ENCODE measurements around the gene SERPINB6.
"Not testable (repeated sequence)": the region's sequence is repeated elsewhere in the genome, so short reads cannot be mapped to it uniquely, and the experiment has no call there.

The SERPINB6 gene

DNA sequence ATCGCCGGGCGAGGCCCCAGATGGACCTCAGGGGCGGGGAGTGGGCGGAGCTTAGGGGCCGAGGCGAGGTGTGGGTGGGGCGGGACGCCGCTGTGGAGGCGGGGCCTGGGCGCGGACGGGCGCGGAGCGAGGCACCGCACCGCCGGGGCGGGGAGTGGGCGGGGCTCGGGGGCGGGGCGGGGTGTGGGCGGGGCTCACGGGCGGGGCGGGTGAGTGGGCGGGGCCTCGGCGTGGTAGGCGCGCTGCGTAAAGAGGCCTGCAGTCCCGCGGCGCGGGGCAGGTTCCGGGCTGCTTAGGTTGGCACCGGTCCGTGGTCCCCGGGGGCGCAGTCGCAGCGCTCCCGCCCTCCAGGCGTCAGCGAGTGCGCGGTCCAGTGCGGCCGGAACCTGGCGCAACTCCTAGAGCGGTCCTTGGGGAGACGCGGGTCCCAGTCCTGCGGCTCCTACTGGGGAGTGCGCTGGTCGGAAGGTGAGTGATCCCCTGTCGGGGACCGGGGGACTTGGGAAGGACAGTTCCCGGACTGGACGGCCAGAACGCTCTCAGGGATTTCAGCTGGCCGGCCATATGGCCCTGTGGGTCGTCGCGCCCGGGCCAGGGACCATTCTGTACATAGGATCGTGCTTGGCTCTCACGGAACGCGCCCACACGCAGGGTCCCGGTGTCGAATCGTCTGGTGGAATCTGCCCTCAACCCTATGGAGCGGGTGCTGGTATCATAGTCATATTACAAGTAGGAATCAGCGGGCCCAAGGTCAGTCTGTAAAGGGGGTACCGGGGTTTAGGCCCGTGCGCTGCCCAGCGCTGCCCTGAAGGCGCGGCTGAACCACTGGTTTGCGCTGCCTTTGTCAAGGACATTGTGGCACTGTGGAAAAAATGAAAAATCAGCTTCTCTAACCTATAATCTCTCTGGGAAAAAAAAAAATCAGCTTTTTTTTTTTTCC is 28.5 kb upstream of the SERPINB6 start, which contains the start of gene NQO2:
NQO2 (plus strand) TSS at position 277 of the 940 bp plus-strand sequence. CDS start 6,659 bp downstream, outside the sequence.
- DNase-seq, result peak; percentile 84 to 98 (median 90)
- intact Hi-C loops (cut with DNase I), result loop anchor here (2.0 to 10.0 kb wide), 2 partner anchors 55 to 255 kb away; partner anchors contain the start of gene PSMG4

DNA sequence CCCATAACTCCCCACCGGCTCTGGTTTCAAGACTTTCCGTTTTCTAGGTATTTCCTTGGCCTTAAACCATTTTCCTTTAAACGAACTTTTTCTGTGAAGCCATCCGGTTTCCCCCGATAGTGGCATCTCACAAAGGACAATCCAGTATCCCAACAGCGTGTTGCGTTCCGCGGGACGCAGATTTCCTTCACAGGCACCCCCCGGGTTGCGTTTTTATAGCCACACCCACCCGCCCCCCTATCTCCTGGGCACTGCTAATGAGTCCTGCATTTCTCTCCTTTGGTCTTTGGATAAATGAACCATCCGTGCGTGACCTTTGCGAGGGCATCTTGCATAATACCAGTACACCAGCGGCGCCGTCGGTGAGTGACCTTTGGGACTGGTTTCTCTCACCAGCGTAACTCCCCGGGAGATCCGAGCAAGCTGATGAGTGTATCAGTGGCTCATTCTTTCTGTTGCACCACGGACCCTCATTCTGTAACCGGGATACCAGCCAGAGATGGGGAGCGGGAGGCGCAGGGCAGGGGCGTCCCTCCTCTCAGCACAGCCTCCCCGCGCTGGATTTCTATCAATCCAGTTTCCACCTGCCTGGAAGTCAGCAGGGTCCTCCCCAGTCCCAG is 27.7 kb upstream of the SERPINB6 start:
- intact Hi-C loops (cut with DNase I), result loop anchor here (2.0 to 10.0 kb wide), 2 partner anchors 56 to 256 kb away; partner anchors contain the start of gene PSMG4
- DNase-seq, result peak in 1 of 10 donors; percentile 76

DNA sequence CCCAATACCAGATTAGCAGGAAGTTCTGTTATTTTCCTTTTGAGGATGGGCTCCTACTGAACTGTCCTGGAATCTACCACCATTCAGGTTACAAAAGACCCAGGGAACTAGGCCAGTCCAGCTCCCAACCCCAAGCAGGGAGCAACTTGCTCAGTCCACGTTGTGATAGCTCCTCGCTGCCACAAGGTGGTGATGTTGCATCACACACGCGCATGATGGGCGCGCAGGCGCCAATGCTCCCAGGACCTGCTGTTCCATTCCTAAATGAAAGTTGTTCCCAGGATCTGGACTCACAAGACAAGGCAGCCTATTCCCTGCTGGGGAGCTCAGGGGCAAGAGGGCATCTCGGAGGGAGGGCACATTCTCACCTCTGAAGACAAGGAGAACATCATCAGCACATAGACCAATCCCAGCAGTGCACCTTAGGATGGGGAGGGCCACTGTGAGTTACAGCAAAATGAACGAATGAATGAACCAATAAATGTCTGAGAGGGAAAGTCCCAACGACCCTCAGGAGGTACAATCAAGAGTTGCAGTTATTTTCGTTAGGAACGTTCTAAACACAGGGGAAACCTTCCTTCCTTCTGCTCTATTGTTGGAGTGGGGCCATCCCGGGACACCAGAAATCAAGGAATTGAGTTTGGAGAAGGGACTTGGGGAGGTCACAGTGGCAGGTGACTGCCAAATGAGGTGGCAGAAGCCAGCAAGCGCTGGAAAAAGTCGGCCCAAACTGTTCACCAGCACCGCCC is 27.1 kb upstream of the SERPINB6 start:
- DNase-seq, result not testable (repeated sequence)
- intact Hi-C loops (cut with DNase I), result loop anchor here (2.0 to 10.0 kb wide), 2 partner anchors 56 to 256 kb away; partner anchors contain the start of gene PSMG4

DNA sequence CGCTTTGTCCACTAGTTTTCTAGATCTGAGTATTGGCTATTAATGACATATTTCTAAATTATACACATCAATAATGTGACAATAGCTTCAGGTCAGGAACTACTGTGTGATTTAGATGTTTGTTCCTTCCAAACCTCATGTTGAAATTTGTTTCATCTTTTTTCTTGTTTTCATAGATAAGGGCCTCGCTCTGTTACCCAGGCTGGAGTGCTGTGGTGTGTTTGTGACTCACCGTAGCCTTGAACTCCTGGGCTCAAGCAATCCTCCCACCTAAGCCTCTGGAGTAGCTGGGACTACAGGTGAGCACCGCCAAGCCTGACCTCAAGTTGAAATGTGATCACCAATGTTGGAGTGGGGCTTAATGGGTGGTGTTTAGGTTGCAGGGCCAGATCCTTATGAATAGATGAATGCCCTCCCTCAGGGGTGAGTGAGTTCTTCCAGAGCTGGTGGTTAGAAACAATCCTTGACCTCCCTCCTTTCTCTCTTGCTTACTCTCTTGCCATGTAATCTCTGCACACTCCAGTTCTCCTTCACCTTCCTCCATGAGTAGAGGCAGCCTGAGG is 22.5 kb upstream of the SERPINB6 start:
- intact Hi-C loops (cut with DNase I), result loop anchor here (10.0 kb wide), 1 partner anchor 261 kb away; the partner anchor contains the start of gene PSMG4
- DNase-seq, result peak in 1 of 10 donors; percentile 6

DNA sequence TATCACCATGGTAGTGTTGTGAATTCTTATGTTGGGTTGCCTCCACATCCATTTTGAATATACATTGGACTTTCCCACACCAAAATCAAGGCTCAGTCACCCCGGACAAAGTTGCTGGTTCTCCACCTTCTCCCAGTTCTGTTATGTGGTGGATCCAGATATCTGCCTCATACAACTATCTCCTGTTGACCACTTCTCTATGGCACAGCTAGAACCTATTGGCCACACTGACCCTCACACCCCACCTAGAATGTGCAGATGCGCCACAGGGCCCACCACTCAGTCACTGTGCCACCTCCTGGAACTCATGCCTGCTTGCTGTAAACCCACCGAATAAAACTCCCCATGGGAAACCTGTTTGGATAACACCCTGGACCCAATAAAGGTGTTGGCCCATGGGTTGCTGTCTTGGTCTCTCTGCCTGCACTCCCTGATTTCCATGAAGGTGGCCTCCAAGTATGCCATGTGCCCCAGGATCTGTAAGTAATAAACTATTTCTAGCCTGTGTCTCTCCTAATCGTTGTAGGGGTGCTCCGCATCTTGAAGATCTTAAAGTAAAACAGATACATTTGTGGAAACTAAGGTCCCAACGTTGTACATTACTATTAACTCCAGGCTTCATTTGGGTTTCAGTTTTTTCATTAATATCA is 21.1 kb upstream of the SERPINB6 start:
- intact Hi-C loops (cut with DNase I), result loop anchor here (10.0 kb wide), 1 partner anchor 262 kb away; the partner anchor contains the start of gene PSMG4
- DNase-seq, result no peak

DNA sequence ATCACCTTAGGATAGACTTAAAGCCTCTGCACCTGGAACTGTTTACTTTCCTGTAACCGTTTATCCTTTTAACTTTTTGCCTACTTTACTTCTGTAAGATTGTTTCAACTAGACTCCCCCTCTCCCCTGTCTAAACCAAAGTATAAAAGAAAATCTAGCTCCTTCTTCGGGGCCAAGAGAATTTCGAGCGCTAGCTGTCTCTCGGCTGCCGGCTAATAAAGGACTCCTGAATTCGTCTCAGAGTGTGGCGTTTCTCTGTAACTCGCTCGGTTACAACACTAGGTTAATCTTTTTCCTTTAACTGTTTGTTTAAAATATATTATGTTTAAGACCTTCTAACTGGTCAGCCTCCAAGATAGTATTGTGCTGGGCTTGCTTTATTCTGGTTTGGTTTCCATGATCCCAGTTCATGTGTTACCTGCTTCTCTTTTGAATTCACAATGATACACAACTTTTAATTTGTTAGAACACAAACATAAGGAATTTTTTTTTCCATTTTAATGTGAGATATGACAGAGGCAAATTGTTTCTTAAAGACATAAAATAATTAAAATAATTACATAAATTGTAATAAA is 19.7 kb upstream of the SERPINB6 start:
- intact Hi-C loops (cut with DNase I), result loop anchor here (10.0 kb wide), 1 partner anchor 264 kb away; the partner anchor contains the start of gene PSMG4
- DNase-seq, result peak in 1 of 10 donors; percentile 25

DNA sequence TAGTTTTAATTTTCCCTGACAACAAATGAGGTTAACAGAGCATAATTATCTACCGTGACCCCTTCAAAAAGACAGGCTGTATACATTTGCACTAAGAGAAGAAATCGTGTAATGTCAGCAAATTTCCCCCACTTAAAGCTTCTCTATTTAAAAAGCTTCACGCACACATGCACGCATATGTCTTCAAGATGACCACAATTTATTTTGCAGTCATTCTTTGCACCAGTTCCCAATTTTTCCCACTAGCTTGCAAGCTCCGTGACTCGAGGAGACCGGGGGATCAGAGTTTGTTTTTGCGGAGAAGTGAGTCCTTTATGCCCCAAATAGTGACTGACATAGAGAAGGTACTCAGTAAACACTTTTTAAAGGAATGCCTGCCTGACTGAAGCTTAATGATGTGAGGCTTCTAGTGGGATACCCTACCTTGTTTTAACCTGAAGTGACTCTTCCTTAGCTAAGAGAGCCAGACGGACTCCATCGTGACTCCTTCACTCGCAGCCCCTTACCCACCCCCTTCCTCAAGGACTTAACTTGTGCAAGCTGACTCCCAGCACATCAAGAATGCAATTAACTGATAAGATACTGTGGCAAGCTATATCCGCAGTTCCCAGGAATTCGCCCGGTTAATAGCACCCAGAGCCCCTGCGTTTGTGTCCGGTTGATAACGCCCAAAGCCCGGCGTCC is 19.0 kb upstream of the SERPINB6 start:
- peak in 4 of 10 donors; percentile 29 to 78 (median 44) for DNase-seq
- intact Hi-C loops (cut with DNase I), result loop anchor here (10.0 kb wide), 1 partner anchor 264 kb away; the partner anchor contains the start of gene PSMG4

DNA sequence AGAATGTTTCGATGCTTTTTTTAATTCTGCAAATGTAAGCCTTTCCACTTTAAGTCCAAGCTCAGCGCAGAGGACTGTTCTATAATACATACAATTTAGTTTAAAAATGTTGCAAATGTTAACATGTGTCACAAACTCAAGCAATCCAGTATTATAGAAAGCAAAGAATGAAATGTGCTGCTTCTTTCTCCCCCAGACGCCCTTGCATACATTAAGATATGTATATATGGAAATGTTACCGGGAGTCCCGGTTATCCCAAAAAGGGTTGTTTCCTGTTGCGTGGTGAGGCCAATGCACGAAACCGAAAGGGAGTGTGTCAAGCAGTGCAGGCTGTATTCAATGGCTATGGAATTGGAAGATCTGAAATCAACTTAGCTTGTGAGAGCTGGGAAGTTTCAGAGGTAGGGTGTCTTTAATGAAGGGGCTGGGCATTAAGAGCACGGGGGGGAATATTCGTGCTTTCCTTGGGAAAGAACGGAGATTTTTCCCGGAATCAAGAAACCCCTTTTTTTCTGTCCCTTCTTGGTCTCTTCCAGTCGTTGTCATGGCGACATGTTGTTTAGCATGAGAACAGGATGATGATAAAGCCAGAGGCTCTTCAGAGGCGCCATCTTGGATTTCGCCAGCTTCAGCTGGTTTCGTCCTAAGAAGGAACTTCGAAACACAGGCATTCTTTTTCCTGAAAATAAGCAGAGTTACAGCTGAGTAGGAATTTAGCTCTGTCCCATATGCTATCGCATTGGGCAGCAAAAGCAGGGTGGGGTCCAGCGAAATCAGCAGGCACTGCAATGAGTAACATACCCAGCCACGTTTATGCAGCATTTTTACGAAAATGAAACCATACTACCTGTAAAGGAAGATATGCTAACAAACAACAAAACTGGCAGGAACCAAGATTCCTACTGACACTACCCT is 18.2 kb upstream of the SERPINB6 start:
- intact Hi-C loops (cut with DNase I), result loop anchor here (1.0 to 10.0 kb wide), 3 partner anchors 19 to 265 kb away; partner anchors contain the start of genes PSMG4 and SERPINB6

DNA sequence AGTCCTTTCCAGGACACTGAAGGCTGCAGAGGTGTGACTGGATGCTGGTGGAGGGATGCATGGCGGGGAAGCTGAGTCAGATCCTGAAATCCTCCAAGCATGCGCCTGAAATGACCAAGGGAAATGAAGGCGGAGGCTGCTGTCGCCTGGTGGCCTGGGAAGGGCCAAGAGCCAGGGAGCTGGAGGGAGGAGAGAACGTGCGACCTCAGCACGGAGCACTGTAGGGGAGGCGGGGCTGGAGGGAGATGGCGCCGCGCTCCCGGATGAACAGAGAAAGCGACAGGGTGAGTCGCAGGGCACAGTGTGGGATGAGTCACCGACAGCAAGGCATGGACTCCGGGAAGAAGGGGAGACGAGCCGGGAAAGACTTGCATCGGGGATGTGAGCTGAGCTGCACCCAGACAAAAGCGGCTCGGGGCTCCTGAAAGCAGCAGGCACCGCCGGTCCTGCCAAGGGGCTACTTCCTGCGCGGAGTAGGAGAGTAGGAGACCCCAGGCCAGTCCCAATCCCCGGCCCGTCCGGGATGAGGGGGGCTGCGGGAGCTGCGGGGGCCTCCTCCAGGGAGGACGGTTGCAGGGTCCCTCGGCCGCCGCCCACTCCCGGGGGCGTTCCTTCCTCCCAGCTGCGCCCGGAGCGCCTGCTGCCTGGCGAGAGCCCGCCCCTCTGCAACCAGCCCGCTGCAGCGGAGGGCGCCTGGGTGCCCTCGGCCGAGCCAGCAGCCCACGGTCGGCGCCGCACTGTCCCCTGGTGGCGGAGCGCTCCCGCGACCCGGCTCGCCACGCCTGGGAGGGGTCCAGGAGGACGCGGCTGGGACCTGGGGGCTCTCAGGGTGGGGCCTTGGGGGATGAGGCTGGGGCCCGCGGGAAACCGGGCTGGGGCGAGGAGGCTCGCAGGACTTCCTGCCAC is 17.3 kb upstream of the SERPINB6 start:
- intact Hi-C loops (cut with DNase I), result loop anchor here (1.0 to 2.0 kb wide), 3 partner anchors 18 to 142 kb away; partner anchors contain the start of gene SERPINB6
- DNase-seq, result peak; percentile 77 to 98 (median 88)

More for the DNA sequence above, 18.2 kb upstream of the SERPINB6 start:
- peak; percentile 62 to 97 (median 79) for DNase-seq

DNA sequence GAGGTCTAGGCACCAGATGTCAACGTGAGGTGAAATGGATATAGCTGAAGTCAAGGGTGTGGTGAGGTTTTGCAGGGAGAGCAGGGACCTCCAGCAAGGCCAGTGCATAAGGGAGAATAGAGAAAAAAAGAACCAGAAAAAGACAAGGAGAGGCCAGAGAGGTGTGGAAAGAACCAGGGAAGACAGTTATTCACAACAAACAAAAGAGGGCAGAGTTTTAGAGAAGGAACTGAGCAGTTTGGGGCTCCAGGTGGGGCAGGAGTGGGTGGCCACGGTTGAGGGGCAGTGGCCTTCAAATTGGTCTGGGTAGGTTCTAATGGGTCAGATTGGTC is 16.7 kb upstream of the SERPINB6 start:
- no peak for DNase-seq
- intact Hi-C loops (cut with DNase I), result loop anchor here (1.0 to 2.0 kb wide), 2 partner anchors 17 to 36 kb away; partner anchors contain the start of gene SERPINB6

DNA sequence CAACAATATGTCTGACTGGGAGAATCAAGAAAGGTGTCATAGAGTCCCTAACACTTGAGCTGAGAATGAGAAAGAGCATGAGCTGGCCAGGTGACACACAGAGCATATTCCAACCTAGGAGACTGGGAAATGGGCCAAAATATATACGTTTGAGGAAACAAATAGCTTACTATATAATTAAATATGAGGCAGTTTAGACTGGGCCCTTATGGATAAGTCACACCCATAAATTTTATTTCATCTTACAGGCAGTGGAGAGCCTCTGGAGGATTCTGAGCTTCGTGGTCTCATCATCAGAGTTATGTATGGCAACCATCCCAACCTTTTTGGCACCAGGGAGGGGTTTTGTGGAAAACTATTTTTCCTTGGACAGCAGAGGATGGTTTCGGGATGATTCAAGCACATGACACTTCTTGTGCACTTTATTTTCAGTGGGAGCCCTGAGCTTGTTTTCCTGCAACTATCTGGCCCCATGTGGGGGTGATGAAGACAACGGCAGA is 15.4 kb upstream of the SERPINB6 start:
- no peak for DNase-seq
- intact Hi-C loops (cut with DNase I), result no loop called here

DNA sequence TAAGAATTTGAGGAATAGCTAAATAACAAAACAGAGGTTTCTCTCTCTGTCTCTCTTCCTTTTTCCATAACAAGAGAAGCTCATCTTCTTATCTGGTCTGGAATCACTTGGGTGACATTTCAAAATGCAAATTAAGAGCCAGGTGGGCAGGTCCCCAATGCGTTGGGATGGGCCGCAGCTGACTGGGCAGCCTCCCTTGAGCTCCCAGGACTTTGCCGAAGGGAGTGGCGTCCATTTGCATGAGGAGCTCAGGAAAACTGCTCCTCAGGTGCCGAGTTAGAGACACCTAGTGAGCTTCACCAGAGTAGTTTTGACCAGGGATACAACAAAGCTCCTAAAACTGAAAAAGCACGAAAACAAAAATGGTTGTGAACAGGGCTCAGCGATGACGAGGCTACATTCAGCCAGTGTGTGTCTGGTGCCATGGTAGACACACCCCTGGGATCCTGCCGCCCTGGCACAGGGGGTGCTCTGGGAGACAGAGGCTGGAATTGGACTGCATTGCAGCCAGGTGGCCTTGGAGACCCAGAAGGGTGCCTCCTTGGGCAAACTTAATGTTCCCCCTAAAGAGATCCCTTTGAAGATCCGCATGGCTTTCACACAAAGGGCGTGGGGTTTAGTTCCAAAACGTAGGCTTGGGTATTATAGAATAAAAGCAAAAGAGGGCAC is 13.5 kb upstream of the SERPINB6 start:
- no peak for DNase-seq
- intact Hi-C loops (cut with DNase I), result no loop called here

DNA sequence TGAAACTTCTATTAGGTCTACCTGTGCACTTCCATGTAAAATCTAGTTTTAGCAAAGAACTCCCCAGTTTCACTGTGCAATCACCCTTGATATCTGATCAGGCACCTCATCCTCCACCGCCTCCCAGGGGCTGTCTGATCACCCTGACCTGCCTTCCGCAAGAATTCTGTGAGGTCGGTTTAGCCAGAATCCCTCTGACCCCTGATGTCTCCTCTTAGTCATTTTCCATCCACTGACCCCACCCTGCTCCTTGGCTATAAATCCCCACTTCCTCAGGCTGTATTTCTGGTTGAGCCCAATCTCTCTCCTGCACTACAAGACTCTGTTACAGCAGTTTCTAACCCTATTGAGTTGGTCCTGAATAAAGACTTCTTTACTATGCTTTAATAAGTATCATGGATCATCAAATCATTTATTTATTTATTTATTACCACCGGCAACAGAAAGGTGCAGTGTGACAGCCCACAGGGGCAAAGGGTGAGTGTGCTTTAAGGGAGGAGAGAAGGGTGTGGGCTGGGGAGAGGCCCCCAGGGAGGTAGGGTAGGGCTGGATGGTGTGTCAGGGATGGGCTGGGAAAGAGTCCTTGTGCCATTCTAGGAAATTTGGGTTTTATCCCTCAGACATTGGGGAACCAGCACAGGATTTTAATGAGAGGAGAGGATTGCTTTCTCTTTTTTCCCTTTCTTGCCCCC is 11.2 kb upstream of the SERPINB6 start:
- DNase-seq, result no peak
- intact Hi-C loops (cut with DNase I), result no loop called here

DNA sequence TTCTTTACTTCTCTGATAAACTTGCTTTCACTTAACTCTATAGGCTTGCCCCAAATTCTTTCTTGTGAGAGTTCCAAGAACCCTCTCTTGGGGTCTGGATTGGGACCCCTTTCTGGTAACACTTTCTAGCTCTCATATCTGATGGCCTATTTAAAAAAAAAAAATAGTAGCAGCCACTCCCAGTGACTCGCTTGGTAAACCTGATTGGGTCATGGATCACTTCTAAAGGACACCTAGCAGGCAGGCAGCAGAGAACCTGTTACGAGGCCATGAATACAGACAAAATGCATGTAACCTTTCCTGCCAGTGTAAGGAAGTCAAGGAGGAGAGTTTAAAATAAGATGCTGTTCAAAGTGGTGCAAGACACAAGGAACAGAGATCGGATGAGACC is 9.1 kb upstream of the SERPINB6 start:
- DNase-seq, result no peak
- intact Hi-C loops (cut with DNase I), result no loop called here
